GM12875 (cell line): ENCODE measurements around the gene ARID2.

Experiments
- H3K4me3 ChIP-seq: one replicate; pipeline ENCODE4 v1.5.1; 2011; ENCODE audit warnings: low read depth, low read length, control low read depth
- TF ChIP-seq, protein P1 (sequence below): IDR thresholded peaks from 2 replicates; pipeline ENCODE4 v1.5.1; 2011; ENCODE audit warnings: low read depth, mild to moderate bottlenecking, control low read depth, inconsistent platforms, low read length, moderate library complexity, borderline replicate concordance; ENCODE audit not compliant: insufficient read depth

Gene ARID2

DNA sequence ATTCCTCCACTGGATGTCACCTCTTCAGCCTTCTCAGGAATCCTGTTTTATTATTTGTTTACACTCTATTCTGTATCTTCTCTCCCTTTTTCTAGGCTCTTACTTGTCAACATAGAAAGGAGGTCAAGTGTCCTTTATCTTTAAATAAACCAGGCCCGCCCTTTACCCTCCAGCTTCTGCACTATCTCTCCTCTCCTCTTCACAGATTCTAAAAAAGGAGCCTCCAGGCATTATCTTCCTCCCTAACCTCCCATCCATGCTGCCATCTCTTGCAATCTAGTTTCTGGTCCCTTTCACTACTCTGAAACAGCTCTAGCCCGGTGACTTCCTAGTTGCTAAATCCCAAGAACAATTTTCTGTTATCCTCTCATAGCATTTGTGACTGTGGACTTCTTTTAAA lies 24.1 kb upstream of the ARID2 start:
- TF ChIP-seq, protein P1, sequence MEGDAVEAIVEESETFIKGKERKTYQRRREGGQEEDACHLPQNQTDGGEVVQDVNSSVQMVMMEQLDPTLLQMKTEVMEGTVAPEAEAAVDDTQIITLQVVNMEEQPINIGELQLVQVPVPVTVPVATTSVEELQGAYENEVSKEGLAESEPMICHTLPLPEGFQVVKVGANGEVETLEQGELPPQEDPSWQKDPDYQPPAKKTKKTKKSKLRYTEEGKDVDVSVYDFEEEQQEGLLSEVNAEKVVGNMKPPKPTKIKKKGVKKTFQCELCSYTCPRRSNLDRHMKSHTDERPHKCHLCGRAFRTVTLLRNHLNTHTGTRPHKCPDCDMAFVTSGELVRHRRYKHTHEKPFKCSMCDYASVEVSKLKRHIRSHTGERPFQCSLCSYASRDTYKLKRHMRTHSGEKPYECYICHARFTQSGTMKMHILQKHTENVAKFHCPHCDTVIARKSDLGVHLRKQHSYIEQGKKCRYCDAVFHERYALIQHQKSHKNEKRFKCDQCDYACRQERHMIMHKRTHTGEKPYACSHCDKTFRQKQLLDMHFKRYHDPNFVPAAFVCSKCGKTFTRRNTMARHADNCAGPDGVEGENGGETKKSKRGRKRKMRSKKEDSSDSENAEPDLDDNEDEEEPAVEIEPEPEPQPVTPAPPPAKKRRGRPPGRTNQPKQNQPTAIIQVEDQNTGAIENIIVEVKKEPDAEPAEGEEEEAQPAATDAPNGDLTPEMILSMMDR, result no peak
- H3K4me3 ChIP-seq, result no peak overlapping the region

DNA sequence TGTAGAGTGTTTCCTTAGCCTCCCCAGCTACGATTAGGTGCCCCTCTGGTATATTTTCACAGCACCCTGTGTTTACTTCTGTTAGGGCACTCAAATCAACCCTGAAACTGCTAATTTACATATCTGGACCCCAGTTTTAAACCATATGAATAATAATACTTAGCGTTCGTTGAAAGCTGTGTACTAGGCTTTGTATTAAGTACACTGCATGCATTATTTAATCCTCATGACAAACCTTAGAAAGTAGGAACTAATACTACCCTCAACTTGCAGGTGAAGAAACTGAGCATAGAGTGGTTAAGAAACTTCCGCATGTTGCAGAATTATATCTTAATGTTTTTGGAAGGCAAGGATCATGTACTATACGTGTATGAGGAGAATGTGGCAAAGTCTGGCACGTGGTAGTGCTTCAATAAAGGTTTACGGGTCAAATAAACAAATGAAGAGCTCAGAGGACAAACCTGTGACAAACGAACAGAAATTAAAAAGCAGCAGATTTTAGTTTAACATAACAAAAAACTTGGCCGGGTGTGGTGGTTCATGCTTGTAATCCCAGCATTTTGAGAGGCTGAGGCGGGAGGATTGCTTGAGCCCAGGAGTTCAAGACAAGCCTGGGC lies 22.2 kb upstream of the ARID2 start:
- TF ChIP-seq, protein P1, result no peak
- H3K4me3 ChIP-seq, result no peak overlapping the region

DNA sequence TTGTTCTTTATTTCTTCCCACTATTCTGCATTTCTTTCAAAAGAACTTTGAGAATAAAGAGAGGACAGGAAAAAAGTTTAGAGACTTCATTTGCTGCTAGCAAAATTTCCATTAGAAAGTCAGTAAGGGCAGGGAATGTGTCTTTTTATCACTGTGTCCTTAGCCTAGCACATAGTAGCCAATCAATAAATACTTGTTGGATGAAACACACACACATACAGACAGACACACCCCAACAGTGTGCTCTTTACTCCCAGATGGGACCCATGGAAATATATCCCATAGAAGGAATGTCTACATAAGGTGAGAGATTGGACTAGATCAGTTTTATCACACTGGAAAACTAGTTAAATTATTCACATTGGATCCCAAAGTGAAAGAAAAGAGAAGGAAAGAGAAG lies 21.1 kb upstream of the ARID2 start:
- TF ChIP-seq, protein P1, result no peak
- no peak overlapping the region for H3K4me3 ChIP-seq

DNA sequence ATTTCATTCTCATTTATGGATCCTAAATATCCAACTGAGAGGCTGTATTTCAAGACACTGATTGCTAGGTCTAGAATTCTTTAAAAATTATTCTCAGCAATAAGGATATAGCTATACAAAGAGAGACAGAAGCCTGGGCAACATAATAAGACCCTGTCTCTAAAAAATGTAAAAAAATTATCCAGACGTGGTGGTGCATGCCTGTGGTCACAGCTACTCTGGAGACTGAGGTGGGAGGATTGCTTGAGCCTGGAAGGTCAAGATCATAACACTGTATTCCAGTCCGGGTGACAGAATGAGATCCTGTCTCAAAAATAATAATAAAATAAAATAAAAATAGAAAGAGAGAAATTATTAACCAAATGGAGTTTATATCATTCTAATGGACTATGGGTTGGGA lies 20.6 kb upstream of the ARID2 start:
- TF ChIP-seq, protein P1, result no peak
- H3K4me3 ChIP-seq, result no peak overlapping the region

DNA sequence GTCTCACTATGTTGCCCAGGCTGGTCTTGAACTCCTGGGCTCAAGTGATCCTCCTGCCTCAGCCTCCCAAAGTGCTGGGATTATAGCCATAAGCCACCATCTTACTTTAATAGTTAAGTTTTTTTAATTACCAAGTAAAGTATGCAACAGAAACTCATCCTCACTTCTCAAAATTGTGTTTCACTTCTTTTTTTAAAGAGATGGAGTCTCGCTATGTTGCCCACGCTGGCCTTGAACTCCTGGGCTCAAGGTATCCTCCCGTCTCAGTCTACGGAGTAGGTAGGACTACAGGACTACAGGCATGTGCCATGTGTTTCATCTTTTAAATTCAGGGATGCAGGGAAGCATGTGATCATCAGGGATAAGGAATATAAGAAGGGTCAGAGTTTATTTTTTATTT lies 17.2 kb upstream of the ARID2 start:
- H3K4me3 ChIP-seq, result no peak overlapping the region
- TF ChIP-seq, protein P1, result no peak

DNA sequence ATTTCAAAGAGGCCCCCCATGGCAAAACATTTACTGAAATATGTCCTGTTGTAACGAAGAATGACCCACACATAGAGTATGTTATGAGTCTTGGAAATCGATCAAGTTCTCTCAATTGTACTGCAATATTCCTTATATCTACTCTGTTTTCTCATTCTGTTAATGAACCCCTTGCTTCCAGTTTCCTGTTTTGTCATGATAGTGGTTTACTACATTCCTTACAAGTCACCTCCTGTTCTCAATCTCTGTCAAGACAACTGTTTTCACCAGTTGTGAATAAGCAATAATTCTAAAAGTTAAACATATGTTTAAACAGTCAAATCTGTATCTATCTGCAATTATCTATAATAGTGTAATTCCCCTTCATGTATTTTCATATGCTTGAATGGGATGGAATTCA lies 16.4 kb upstream of the ARID2 start:
- TF ChIP-seq, protein P1, result no peak
- H3K4me3 ChIP-seq, result no peak overlapping the region

DNA sequence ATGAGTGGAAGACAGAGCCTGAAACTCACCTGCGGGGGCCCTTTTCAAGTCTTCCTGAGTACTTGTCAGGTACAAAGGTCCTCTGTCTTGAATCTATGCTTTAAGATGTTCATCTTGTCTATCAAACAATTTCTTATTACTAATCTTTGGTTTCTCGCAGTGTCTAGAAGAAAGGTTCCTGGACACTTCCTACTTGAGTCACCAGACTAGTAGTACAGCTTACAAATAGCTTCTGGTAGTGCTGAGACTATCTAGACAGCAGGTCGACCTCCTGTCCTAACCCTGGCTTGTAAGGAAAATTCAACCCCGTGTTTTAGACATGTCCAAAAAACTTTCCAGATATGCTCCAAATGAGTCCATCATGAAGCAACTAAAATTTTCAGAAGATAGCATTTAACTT lies 11.2 kb upstream of the ARID2 start:
- TF ChIP-seq, protein P1, result no peak
- no peak overlapping the region for H3K4me3 ChIP-seq
